Stimulated activated CD8-positive, alpha-beta memory T cell treated with anti-CD3 and anti-CD28 coated beads, Interleukin-2, amount 100 ng/mL, for 1 hour (primary cell): Measurements from ENCODE around the gene CADPS.

Source experiments
- DNase-seq, 2 donors: peaks; one replicate each; pipeline ENCODE4 v3.0.0-alpha.2; 2020; ENCODE audit warnings: low read depth in 2 of 2

Gene CADPS

DNA sequence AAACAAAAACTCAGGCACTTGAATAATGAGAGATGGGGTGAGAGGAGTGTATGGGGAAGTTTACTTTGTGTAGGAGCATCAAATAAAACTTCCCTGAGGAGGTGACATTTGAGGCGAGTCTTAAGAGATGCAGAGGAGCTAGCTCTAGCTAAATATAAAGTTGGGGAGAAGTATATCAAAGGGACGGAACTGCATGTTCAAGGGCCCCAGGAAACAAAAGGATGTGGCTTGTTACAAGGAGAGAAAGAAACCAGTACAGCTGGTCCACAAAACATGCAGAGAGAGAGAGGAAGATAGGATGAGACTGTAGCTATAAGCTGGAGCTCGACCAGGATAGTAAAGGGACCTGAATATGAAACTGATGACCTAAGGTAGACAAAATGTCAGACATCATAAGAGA, 519.5 kb downstream of the CADPS start:
- DNase-seq = no peak
